PC-3 (cell line): Measurements from ENCODE around the gene DNER.

Experiments
- CTCF ChIP-seq: fragments of 300-600 bp; sonication (generic); conservative IDR thresholded peaks from 2 replicates; pipeline ENCODE4 v1.5.1; 2017; ENCODE audit warnings: antibody characterized with exemption, low read depth, mild to moderate bottlenecking, low read length
- EZH2 ChIP-seq: fragments of 300-600 bp; sonication (generic); IDR thresholded peaks from one replicate; pipeline ENCODE4 v1.6.1; 2017; ENCODE audit warnings: antibody characterized with exemption, mild to moderate bottlenecking, low read length; ENCODE audit not compliant: unreplicated experiment
- EZH2phosphoT487 ChIP-seq: fragments of 300-600 bp; sonication (generic); IDR thresholded peaks from 2 replicates; pipeline ENCODE4 v1.6.1; 2018; ENCODE audit warnings: mild to moderate bottlenecking, antibody characterized with exemption, low read length, borderline replicate concordance

GRCh38 chr2:229566370-229566769 lies 148.0 kb downstream of the DNER start:
- TF ChIP-seq EZH2phosphoT487, result no peak
- TF ChIP-seq CTCF, result no peak
- TF ChIP-seq EZH2, result no peak
